MM.1S (cell line): ENCODE data around the gene TMEM108.
A peak's percentile ranks its signal among the peaks of the same experiment; 100 is the strongest.
"Not testable (repeated sequence)": the region's sequence is repeated elsewhere in the genome, so short reads cannot be mapped to it uniquely, and the experiment has no call there.

Experiments used
- DNase-seq: peaks from one replicate; pipeline ENCODE4 v3.0.0-alpha.2; 2015
- H2AFZ ChIP-seq: fragments of 300-600 bp; sonication (generic); 2 replicates; pipeline ENCODE4 v1.6.0; 2016; ENCODE audit warnings: antibody characterized with exemption, low read length
- H3F3A ChIP-seq: fragments of 300-600 bp; sonication (generic); 2 replicates; pipeline ENCODE4 v1.6.1; 2016; ENCODE audit warnings: mild to moderate bottlenecking, antibody characterized with exemption, low read length, moderate library complexity, mixed read lengths; ENCODE audit not compliant: insufficient read depth
- H3K27ac ChIP-seq: fragments of 300-600 bp; sonication (generic); 2 replicates; pipeline ENCODE4 v1.5.1; 2016; ENCODE audit warnings: mild to moderate bottlenecking, low read length
- H3K27me3 ChIP-seq: fragments of 300-600 bp; sonication (generic); replicated peaks from 2 replicates; pipeline ENCODE4 v1.6.0; 2016; ENCODE audit warnings: low read length; ENCODE audit not compliant: insufficient read depth
- H3K36me3 ChIP-seq: fragments of 300-600 bp; sonication (generic); replicated peaks from 2 replicates; pipeline ENCODE4 v1.6.1; 2016; ENCODE audit warnings: mild to moderate bottlenecking, low read length, mixed read lengths; ENCODE audit not compliant: insufficient read depth
- H3K4me1 ChIP-seq: fragments of 300-600 bp; sonication (generic); 2 replicates; pipeline ENCODE4 v1.6.1; 2016; ENCODE audit warnings: low read length, mixed read lengths
- H3K4me2 ChIP-seq: fragments of 300-600 bp; sonication (generic); 2 replicates; pipeline ENCODE4 v1.6.0; 2016; ENCODE audit warnings: low read depth, low read length
- H3K4me3 ChIP-seq: fragments of 300-600 bp; sonication (generic); 2 replicates; pipeline ENCODE4 v1.5.1; 2016; ENCODE audit warnings: low read length, mixed read lengths
- H3K79me2 ChIP-seq: fragments of 300-600 bp; sonication (generic); 2 replicates; pipeline ENCODE4 v1.6.1; 2016; ENCODE audit warnings: mixed run types, low read length, mixed read lengths
- H3K9ac ChIP-seq: fragments of 300-600 bp; sonication (generic); 2 replicates; pipeline ENCODE4 v1.6.1; 2016; ENCODE audit warnings: low read length, mixed read lengths
- H3K9me2 ChIP-seq: fragments of 300-600 bp; sonication (generic); replicated peaks from 2 replicates; pipeline ENCODE4 v1.6.1; 2016; ENCODE audit warnings: mild to moderate bottlenecking, low read length, mixed read lengths; ENCODE audit not compliant: insufficient read depth
- H3K9me3 ChIP-seq: fragments of 300-600 bp; sonication (generic); replicated peaks from 2 replicates; pipeline ENCODE4 v1.6.1; 2016; ENCODE audit warnings: mild to moderate bottlenecking, low read length, mixed read lengths; ENCODE audit not compliant: insufficient read depth
- H4K20me1 ChIP-seq: fragments of 300-600 bp; sonication (generic); 2 replicates; pipeline ENCODE4 v1.6.1; 2016; ENCODE audit warnings: mild to moderate bottlenecking, low read length, moderate library complexity, mixed read lengths; ENCODE audit not compliant: insufficient read depth
- EZH2 ChIP-seq: fragments of 300-600 bp; sonication (generic); optimal IDR thresholded peaks from 2 replicates; pipeline ENCODE3; 2017; ENCODE audit warnings: low read depth, mild to moderate bottlenecking, antibody characterized with exemption, low read length, mixed read lengths
- EZH2phosphoT487 ChIP-seq: fragments of 300-600 bp; sonication (generic); IDR thresholded peaks from 2 replicates; pipeline ENCODE4 v1.6.1; 2018; ENCODE audit warnings: antibody characterized with exemption, low read length
- TF ChIP-seq, protein P1 (sequence below): fragments of 300-600 bp; sonication (generic); IDR thresholded peaks from 2 replicates; pipeline ENCODE4 v1.5.1; 2016; ENCODE audit warnings: antibody characterized with exemption, low read length, mixed read lengths

TMEM108 gene

DNA sequence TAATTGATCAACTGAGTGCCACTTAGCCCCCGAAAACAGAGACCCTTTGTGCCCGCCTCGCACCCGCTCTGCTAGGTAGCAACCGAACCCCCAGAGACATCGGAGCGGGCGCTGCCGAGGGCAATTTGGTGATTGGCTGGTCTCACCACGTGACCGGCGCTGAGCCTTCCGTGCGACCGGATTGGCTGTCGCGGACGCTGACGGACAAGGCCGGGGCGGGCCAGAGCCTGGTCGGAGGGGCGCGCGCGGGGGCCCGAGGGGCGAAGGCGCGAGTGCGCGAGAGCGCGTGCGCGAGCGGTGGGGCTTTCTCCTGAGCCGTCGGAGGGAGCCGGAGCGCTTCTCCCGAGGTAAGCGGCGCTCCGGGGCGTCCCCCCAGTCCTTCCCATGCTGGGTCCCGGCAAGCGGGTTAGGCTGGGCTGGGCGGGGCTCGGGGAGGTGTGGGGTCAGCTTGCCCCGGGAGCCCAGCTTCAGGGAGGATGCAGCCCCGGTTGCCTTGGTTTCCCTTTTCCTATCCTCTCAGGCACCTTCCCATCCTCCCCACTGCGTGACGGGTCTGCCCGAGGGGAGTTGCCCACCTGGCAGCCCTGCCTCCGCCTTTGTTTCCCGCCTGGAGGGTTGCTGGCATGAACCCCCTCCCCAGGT, at the start of gene TMEM108:
Gene TMEM108 (plus strand): TSS at position 303 of the 642 bp plus-strand sequence.
- H3K9me2 ChIP-seq: no peaks in the 10 kb centered on the region
- no peaks in the 10 kb centered on the region for H3K27me3 ChIP-seq
- peak within 1 kb of the TSS; percentile 86 for H3K4me2 ChIP-seq
- no peaks in the 10 kb centered on the region for H3F3A ChIP-seq
- peak within 1 kb of the TSS; percentile 35; the same call in 1 of the 2 replicates for H3K9ac ChIP-seq
- no peaks in the 10 kb centered on the region for H3K36me3 ChIP-seq
- TF ChIP-seq EZH2 (no peak), EZH2phosphoT487 (no peak)
- TF ChIP-seq, protein P1, sequence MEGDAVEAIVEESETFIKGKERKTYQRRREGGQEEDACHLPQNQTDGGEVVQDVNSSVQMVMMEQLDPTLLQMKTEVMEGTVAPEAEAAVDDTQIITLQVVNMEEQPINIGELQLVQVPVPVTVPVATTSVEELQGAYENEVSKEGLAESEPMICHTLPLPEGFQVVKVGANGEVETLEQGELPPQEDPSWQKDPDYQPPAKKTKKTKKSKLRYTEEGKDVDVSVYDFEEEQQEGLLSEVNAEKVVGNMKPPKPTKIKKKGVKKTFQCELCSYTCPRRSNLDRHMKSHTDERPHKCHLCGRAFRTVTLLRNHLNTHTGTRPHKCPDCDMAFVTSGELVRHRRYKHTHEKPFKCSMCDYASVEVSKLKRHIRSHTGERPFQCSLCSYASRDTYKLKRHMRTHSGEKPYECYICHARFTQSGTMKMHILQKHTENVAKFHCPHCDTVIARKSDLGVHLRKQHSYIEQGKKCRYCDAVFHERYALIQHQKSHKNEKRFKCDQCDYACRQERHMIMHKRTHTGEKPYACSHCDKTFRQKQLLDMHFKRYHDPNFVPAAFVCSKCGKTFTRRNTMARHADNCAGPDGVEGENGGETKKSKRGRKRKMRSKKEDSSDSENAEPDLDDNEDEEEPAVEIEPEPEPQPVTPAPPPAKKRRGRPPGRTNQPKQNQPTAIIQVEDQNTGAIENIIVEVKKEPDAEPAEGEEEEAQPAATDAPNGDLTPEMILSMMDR: no peak
- no peaks in the 10 kb centered on the region for H3K4me1 ChIP-seq
- peak; percentile 79 for DNase-seq
- H3K79me2 ChIP-seq: no peaks in the 10 kb centered on the region
- no peaks in the 10 kb centered on the region for H3K9me3 ChIP-seq
- no peak within 1 kb of the TSS for H3K27ac ChIP-seq
- no peaks in the 10 kb centered on the region for H4K20me1 ChIP-seq
- H3K4me3 ChIP-seq: peak within 1 kb of the TSS; percentile 71
- peak within 1 kb of the TSS; percentile 89 for H2AFZ ChIP-seq

DNA sequence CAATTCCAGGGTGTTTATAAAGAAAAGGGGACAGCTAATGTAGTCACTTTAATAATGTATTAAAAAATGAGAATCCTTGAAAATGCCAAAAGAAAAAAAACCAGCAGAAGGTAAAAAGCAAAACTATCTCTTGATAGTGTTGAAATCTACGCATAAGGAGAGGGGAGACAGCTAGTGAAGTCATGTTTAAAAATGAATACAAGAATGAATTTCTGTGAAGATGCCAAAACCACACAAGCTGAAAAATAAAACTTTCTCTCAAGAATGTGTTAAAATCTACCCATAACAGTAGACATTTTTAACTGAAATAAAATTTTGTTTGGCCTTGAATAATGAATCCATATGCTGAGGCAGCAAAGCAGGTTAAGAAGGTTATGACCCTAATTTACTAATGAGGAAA, 42.2 kb upstream of the TMEM108 start:
- Histone ChIP-seq H3F3A (no peaks in the 10 kb centered on the region), H3K4me2 (no peak overlapping the region), H2AFZ (no peak overlapping the region), H3K9me2 (no peaks in the 10 kb centered on the region), H3K9me3 (no peaks in the 10 kb centered on the region), H3K27me3 (no peaks in the 10 kb centered on the region), H3K36me3 (no peaks in the 10 kb centered on the region), H4K20me1 (no peaks in the 10 kb centered on the region), H3K9ac (no peak overlapping the region), H3K4me3 (no peak overlapping the region), H3K79me2 (no peaks in the 10 kb centered on the region), H3K27ac (no peak overlapping the region), H3K4me1 (no peaks in the 10 kb centered on the region)
- no peak for DNase-seq
- TF ChIP-seq, protein P1: no peak
- TF ChIP-seq EZH2phosphoT487 (no peak), EZH2 (no peak)

DNA sequence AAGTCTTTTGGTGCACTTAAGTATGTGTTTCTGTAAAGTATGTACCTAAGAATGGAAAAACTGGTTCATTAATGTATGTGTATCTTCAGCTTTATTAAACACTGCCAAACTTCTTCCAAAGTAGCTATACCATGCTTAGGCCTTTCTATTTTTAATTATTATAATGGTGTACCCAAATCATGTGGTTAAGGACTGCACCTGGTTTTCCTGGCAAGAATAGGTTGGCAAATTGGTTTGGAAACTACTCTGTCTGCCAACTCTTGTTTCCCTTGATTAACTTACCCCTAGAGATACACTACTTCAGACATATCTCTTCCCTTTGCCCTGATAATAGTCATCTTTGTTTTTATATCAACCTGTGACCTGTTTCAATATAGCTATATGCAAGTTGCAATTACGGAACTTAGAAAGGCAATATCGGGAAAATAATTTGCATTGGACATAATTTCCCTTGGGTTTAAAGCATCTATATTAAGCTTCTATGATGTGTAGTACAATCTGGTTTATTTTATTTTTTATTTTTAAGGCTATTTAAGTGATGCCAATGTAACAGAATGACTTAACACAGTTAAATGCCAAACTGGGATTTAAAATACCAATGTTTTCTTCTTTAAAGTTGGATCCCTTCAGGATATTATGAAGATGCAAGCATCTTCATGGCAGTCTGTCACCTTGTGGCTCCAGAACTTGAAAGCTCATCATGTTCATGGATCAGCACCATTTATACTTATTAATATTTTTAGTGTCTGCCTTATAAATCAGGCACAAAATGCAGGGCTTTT, 40.6 kb upstream of the TMEM108 start:
- no peak overlapping the region for H3K4me2 ChIP-seq
- no peaks in the 10 kb centered on the region for H4K20me1 ChIP-seq
- H3F3A ChIP-seq: no peaks in the 10 kb centered on the region
- no peak for DNase-seq
- no peaks in the 10 kb centered on the region for H3K9me2 ChIP-seq
- no peaks in the 10 kb centered on the region for H3K4me1 ChIP-seq
- no peaks in the 10 kb centered on the region for H3K9me3 ChIP-seq
- TF ChIP-seq EZH2 (no peak), EZH2phosphoT487 (no peak)
- TF ChIP-seq, protein P1: no peak
- no peaks in the 10 kb centered on the region for H3K79me2 ChIP-seq
- no peak overlapping the region for H3K4me3 ChIP-seq
- no peak overlapping the region for H3K27ac ChIP-seq
- no peaks in the 10 kb centered on the region for H3K27me3 ChIP-seq
- no peak overlapping the region for H3K9ac ChIP-seq
- H2AFZ ChIP-seq: no peak overlapping the region
- H3K36me3 ChIP-seq: no peaks in the 10 kb centered on the region

DNA sequence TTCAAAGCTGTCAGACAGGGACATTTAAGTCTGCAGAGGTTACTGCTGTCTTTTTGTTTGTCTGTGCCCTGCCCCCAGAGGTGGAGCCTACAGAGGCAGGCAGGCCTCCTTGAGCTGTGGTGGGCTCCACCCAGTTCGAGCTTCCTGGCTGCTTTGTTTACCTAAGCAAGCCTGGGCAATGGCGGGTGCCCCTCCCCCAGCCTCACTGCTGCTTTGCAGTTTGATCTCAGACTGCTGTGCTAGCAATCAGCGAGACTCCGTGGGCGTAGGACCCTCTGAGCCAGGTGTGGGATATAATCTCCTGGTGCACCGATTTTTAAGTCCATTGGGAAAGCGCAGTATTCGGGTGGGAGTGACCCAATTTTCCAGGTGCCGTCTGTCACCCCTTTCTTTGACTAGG, 33.2 kb upstream of the TMEM108 start:
- not testable (repeated sequence) for H3K4me2 ChIP-seq, H3K4me3 ChIP-seq, H3K79me2 ChIP-seq, H3K4me1 ChIP-seq, DNase-seq, H3K9ac ChIP-seq, H3F3A ChIP-seq, H3K9me3 ChIP-seq, H3K36me3 ChIP-seq, H2AFZ ChIP-seq, H3K27me3 ChIP-seq, H3K27ac ChIP-seq, H4K20me1 ChIP-seq, H3K9me2 ChIP-seq
